CD14-positive monocyte (primary cell): ENCODE measurements around the gene PNPLA7. TPM values are rescaled to one million over a fixed set of nuclear protein-coding genes. Genes with fewer than 3 reads are reported as not detected.
"Not testable (repeated sequence)": the region's sequence is repeated elsewhere in the genome, so short reads cannot be mapped to it uniquely, and the experiment has no call there.

Source experiments
- DNase-seq, 3 donors: peaks; one replicate each; pipeline ENCODE4 v3.0.0-alpha.2; 2011 to 2022
- H2AFZ ChIP-seq: 2 replicates; pipeline ENCODE4 v1.6.0; 2012; ENCODE audit warnings: mild to moderate bottlenecking, low read depth, low read length, inconsistent platforms; ENCODE audit not compliant: insufficient read depth, poor library complexity, severe bottlenecking
- H3K27ac ChIP-seq, 2 donors: 1 replicate in 1 of 2; 2 replicates in 1 of 2; pipeline ENCODE4 v1.5.1; 2012 to 2013; ENCODE audit warnings: low read length in 2 of 2, control low read depth in 1 of 2, inconsistent platforms in 1 of 2, low read depth in 1 of 2, mild to moderate bottlenecking in 1 of 2
- H3K27me3 ChIP-seq, 2 donors: one replicate each; pipeline versions ENCODE4 v1.6.0 to v1.6.1; 2011 to 2013; ENCODE audit warnings: low read length in 2 of 2; ENCODE audit not compliant: control insufficient read depth in 2 of 2, insufficient read depth in 2 of 2
- H3K36me3 ChIP-seq, 2 donors: replicated peaks in 1 of 2; 1 replicate in 1 of 2; 2 replicates in 1 of 2; pipeline versions ENCODE4 v1.5.1 to v1.6.1; 2012 to 2013; ENCODE audit warnings: low read length in 2 of 2, control low read depth in 1 of 2, inconsistent platforms in 1 of 2, mild to moderate bottlenecking in 1 of 2; ENCODE audit not compliant: insufficient read depth in 2 of 2, control insufficient read depth in 1 of 2
- H3K4me1 ChIP-seq, 2 donors: 1 replicate in 1 of 2; 2 replicates in 1 of 2; pipeline versions ENCODE4 v1.5.1 to v1.6.1; 2012 to 2013; ENCODE audit warnings: low read length in 2 of 2, control low read depth in 1 of 2, inconsistent platforms in 1 of 2, mild to moderate bottlenecking in 1 of 2, moderate library complexity in 1 of 2; ENCODE audit not compliant: insufficient read depth in 2 of 2, control insufficient read depth in 1 of 2
- H3K4me2 ChIP-seq: replicated peaks from 2 replicates; pipeline ENCODE3; 2012; ENCODE audit warnings: low read length, moderate library complexity, mild to moderate bottlenecking; ENCODE audit not compliant: poor library complexity, severe bottlenecking; ENCODE audit errors: extremely low read depth
- H3K4me3 ChIP-seq, 3 experiments: fragments of 200-600 bp in 1 of 3; sonication (generic) in 1 of 3; replicated peaks in 1 of 3; 1 replicate in 2 of 3; 2 replicates in 1 of 3; pipeline ENCODE4 v1.5.1; 2011 to 2013; ENCODE audit warnings: low read length in 3 of 3, mild to moderate bottlenecking in 3 of 3, control low read depth in 2 of 3, low read depth in 2 of 3, inconsistent platforms in 1 of 3, moderate library complexity in 1 of 3
- H3K79me2 ChIP-seq: 2 replicates; pipeline ENCODE4 v1.6.0; 2012; ENCODE audit warnings: mild to moderate bottlenecking, control low read depth, inconsistent platforms, low read length, moderate library complexity; ENCODE audit not compliant: insufficient read depth
- H3K9ac ChIP-seq: 2 replicates; pipeline ENCODE4 v1.6.0; 2017; ENCODE audit warnings: low read length, mild to moderate bottlenecking; ENCODE audit not compliant: insufficient read depth, poor library complexity, severe bottlenecking
- H3K9me3 ChIP-seq, 2 donors: replicated peaks in 1 of 2; 1 replicate in 1 of 2; 2 replicates in 1 of 2; pipeline versions ENCODE4 v1.5.1 to v1.6.1; 2012 to 2013; ENCODE audit warnings: low read length in 2 of 2, control low read depth in 1 of 2; ENCODE audit not compliant: control insufficient read depth in 1 of 2, insufficient read depth in 1 of 2
- H4K20me1 ChIP-seq: 2 replicates; pipeline ENCODE4 v1.6.0; 2012; ENCODE audit warnings: mild to moderate bottlenecking, low read length, control low read depth, moderate library complexity; ENCODE audit not compliant: insufficient read depth
- H3K27ac Mint-ChIP-seq, 7 donors: one replicate each; pipeline ENCODE4 v1.8.0; 2020; ENCODE audit warnings: mild to moderate bottlenecking in 7 of 7, mixed read lengths in 7 of 7, moderate library complexity in 6 of 7, inconsistent platforms in 2 of 7
- H3K27me3 Mint-ChIP-seq, 3 donors: one replicate each; pipeline ENCODE4 v1.8.0; 2021 to 2022; ENCODE audit warnings: low read depth in 3 of 3, mild to moderate bottlenecking in 3 of 3, mixed read lengths in 3 of 3, moderate library complexity in 3 of 3, inconsistent platforms in 1 of 3
- H3K36me3 Mint-ChIP-seq, 2 donors: one replicate each; pipeline ENCODE4 v1.8.0; 2020; ENCODE audit warnings: mixed read lengths in 2 of 2, inconsistent platforms in 1 of 2, mild to moderate bottlenecking in 1 of 2
- H3K4me1 Mint-ChIP-seq: one replicate; pipeline ENCODE4 v1.8.0; 2020; ENCODE audit warnings: mild to moderate bottlenecking, mixed read lengths
- H3K4me3 Mint-ChIP-seq, 2 donors: one replicate each; pipeline ENCODE4 v1.8.0; 2020; ENCODE audit warnings: mild to moderate bottlenecking in 2 of 2, mixed read lengths in 2 of 2, moderate library complexity in 1 of 2
- H3K9me3 Mint-ChIP-seq, 7 donors: one replicate each; pipeline ENCODE4 v1.8.0; 2020 to 2022; ENCODE audit warnings: mixed read lengths in 7 of 7, mild to moderate bottlenecking in 6 of 7, moderate library complexity in 6 of 7, inconsistent platforms in 2 of 7
- CTCF ChIP-seq: fragments of 200-600 bp; IDR thresholded peaks from one replicate; pipeline ENCODE4 v1.8.0; 2022; ENCODE audit warnings: antibody characterized with exemption, mild to moderate bottlenecking
- WGBS: methylation state at CpG from one replicate; pipeline ENCODE4 v1.1.5; 2013; ENCODE audit warnings: missing lambda C conversion rate; ENCODE audit not compliant: insufficient coverage; 5-methylcytosine and 5-hydroxymethylcytosine counted together
- intact Hi-C, 2 donors: fragments of 100-400 bp; cut with micrococcal nuclease; formaldehyde crosslinking; loops; one replicate each; pipeline versions ENCODE4 v1.15.0 to v1.15.1; 2023
- polyA plus RNA-seq, 3 donors: library from polyadenylated mRNA; depleted of rRNA in 1 of 3; unstranded in 2 of 3; stranded (reverse) in 1 of 3; fragments of 300-500 nt in 2 of 3; fragments of >200 nt in 1 of 3; fragmentation: Illumina TruSeq in 2 of 3; gene quantifications; 1 replicate in 2 of 3; 2 replicates in 1 of 3; pipeline ENCODE4 v1.2.3, GENCODE V29; 2012 to 2021

PNPLA7 gene
- polyA plus RNA-seq, 3 donors: 0.10 to 1.1 (median 0.14) TPM

- no peaks in the 10 kb centered on the region for H3K9me3 ChIP-seq
- no peak overlapping the region for H3K9ac ChIP-seq
- H3K4me2 ChIP-seq: no peak overlapping the region
- H3K4me1 Mint-ChIP-seq: peaks cover 20% of the 10 kb centered on the region
- peak overlapping the region in 1 of 7 donors; percentile 69 for H3K27ac Mint-ChIP-seq
- no peaks in the 10 kb centered on the region for H4K20me1 ChIP-seq
- H3K27me3 ChIP-seq: no peaks in the 10 kb centered on the region
- H3K36me3 ChIP-seq: no peaks in the 10 kb centered on the region
- peak overlapping the region; percentile 43 for H2AFZ ChIP-seq
- intact Hi-C loops: no loop called here
- no peak for DNase-seq
- no peak overlapping the region for H3K27ac ChIP-seq
- H3K27me3 Mint-ChIP-seq: no peaks in the 10 kb centered on the region
- H3K9me3 Mint-ChIP-seq: peaks cover 0 to 2% (median 0%) of the 10 kb centered on the region in 7 donors
- H3K4me3 ChIP-seq: no peak overlapping the region
- H3K36me3 Mint-ChIP-seq: no peaks in the 10 kb centered on the region
- H3K4me1 ChIP-seq: no peaks in the 10 kb centered on the region
- no peak for TF ChIP-seq CTCF
- no peaks in the 10 kb centered on the region for H3K79me2 ChIP-seq
- H3K4me3 Mint-ChIP-seq: no peak overlapping the region
These were observed 15.1 kb downstream of the PNPLA7 start for GRCh38 chr9:137535120-137535428.

GRCh38 chr9:137534256-137535119 is 15.7 kb downstream of the PNPLA7 start:
- no peaks in the 10 kb centered on the region for H4K20me1 ChIP-seq
- peak; percentile 72 for TF ChIP-seq CTCF
- peak overlapping the region; percentile 43 for H2AFZ ChIP-seq

GRCh38 chr9:137532891-137533468 is 17.2 kb downstream of the PNPLA7 start:
- intact Hi-C loops, H3K79me2 ChIP-seq, H3K4me3 ChIP-seq, H3K4me2 ChIP-seq, H4K20me1 ChIP-seq, H3K27me3 Mint-ChIP-seq, H3K9me3 ChIP-seq, H3K9me3 Mint-ChIP-seq, DNase-seq, H3K27ac ChIP-seq, H3K4me3 Mint-ChIP-seq, H3K36me3 Mint-ChIP-seq, H3K4me1 ChIP-seq, H2AFZ ChIP-seq, H3K36me3 ChIP-seq, H3K9ac ChIP-seq, H3K27ac Mint-ChIP-seq, H3K27me3 ChIP-seq: not testable (repeated sequence)
- WGBS: 91% methylated on average over 10 of the region's 10 CpGs
- H3K4me1 Mint-ChIP-seq: peaks cover 20% of the 10 kb centered on the region

More at GRCh38 chr9:137534256-137535119, 15.7 kb downstream of the PNPLA7 start:
- H3K9me3 ChIP-seq: no peaks in the 10 kb centered on the region
- peak overlapping the region in 2 of 7 donors; percentile 66 to 69 for H3K27ac Mint-ChIP-seq
- H3K27me3 Mint-ChIP-seq: no peaks in the 10 kb centered on the region
- peaks cover 0 to 2% (median 0%) of the 10 kb centered on the region in 7 donors for H3K9me3 Mint-ChIP-seq
- H3K27me3 ChIP-seq: no peaks in the 10 kb centered on the region
- peaks cover 20% of the 10 kb centered on the region for H3K4me1 Mint-ChIP-seq
- no peak overlapping the region for H3K9ac ChIP-seq
- no peaks in the 10 kb centered on the region for H3K36me3 Mint-ChIP-seq
- no peak overlapping the region for H3K4me3 ChIP-seq
- peak in 2 of 3 donors; percentile 36 to 37 for DNase-seq
- H3K4me3 Mint-ChIP-seq: no peak overlapping the region
- intact Hi-C loops: no loop called here
- 91% methylated on average over 12 of the region's 19 CpGs for WGBS
- H3K4me2 ChIP-seq: no peak overlapping the region
- H3K4me1 ChIP-seq: no peaks in the 10 kb centered on the region
- H3K36me3 ChIP-seq: no peaks in the 10 kb centered on the region
- no peaks in the 10 kb centered on the region for H3K79me2 ChIP-seq
- H3K27ac ChIP-seq: no peak overlapping the region
